Thymus (tissue), 11 donors: ENCODE data around the gene SH3TC1. TPM values are rescaled to one million over a fixed set of nuclear protein-coding genes. Genes with fewer than 3 reads are reported as not detected.

Experiments used
- DNase-seq, 9 donors: peaks; one replicate each; pipeline ENCODE4 v3.0.0-alpha.2; 2013; ENCODE audit warnings: low spot score in 9 of 9, low read depth in 6 of 9, missing footprints in 1 of 9
- H3K27ac ChIP-seq, 2 donors: one replicate each; pipeline ENCODE4 v1.5.1; 2013; ENCODE audit warnings: control low read depth in 1 of 2, low read depth in 1 of 2, low read length in 1 of 2, mild to moderate bottlenecking in 1 of 2, moderate library complexity in 1 of 2
- H3K27me3 ChIP-seq, 2 donors: one replicate each; pipeline ENCODE4 v1.5.1; 2013; ENCODE audit warnings: low read length in 1 of 2; ENCODE audit not compliant: control insufficient read depth in 2 of 2, insufficient read depth in 1 of 2
- H3K36me3 ChIP-seq, 2 donors: one replicate each; pipeline ENCODE4 v1.5.1; 2013; ENCODE audit warnings: low read length in 1 of 2, mild to moderate bottlenecking in 1 of 2, moderate library complexity in 1 of 2; ENCODE audit not compliant: control insufficient read depth in 2 of 2, insufficient read depth in 2 of 2
- H3K4me1 ChIP-seq, 2 donors: one replicate each; pipeline ENCODE4 v1.5.1; 2013; ENCODE audit warnings: low read length in 2 of 2; ENCODE audit not compliant: control insufficient read depth in 2 of 2, insufficient read depth in 2 of 2
- H3K4me3 ChIP-seq, 2 donors: one replicate each; pipeline ENCODE4 v1.5.1; 2013; ENCODE audit warnings: low read length in 2 of 2, control low read depth in 1 of 2, mild to moderate bottlenecking in 1 of 2
- H3K9me3 ChIP-seq, 2 donors: one replicate each; pipeline ENCODE4 v1.5.1; 2013; ENCODE audit warnings: low read length in 1 of 2, mild to moderate bottlenecking in 1 of 2; ENCODE audit not compliant: control insufficient read depth in 2 of 2, insufficient read depth in 1 of 2
- WGBS: extraction: QIAGEN DNeasy Blood & Tissue Kit; methylation state at CpG from one replicate; pipeline ENCODE4 v1.1.7; 2013; 5-methylcytosine and 5-hydroxymethylcytosine counted together
- polyA plus RNA-seq: library from polyadenylated mRNA; stranded (reverse); fragments of 200-250 nt; gene quantifications from one replicate; pipeline ENCODE4 v1.2.3, GENCODE V29; 2013
- total RNA-seq: library from RNA; stranded (reverse); fragments of 120-200 nt; gene quantifications from one replicate; pipeline ENCODE4 v1.2.4, GENCODE V29; 2013
- donor health status: healthy.

The SH3TC1 gene
- total and polyA plus RNA-seq, 2 donors: 114 to 146 TPM

DNA sequence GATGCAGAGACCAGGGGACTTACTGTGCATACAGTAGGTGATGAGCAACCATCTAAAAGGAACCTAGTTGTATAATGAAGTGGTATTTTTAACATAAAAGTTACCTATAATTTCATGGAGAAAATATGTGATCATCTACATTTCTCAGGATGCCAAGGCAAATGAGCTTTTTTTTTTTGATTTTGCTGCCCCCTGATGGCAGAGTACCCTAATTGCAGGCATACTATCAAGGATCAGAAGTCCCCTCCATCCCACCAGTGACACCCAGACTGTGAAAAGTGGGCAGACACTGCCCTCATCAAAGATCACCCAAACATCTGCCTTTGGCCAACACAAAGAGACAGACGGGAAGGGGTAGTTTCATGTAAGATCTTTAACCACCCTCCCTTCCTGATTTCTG lies 30.9 kb upstream of the SH3TC1 start:
- Histone ChIP-seq H3K27ac (no peak overlapping the region), H3K4me1 (peaks cover 0 to 11% of the 10 kb centered on the region in 2 donors), H3K36me3 (no peaks in the 10 kb centered on the region), H3K4me3 (no peak overlapping the region), H3K27me3 (peaks cover 0 to 43% of the 10 kb centered on the region in 2 donors), H3K9me3 (peaks cover 4 to 11% of the 10 kb centered on the region in 2 donors)
- 97% methylated on average over 1 of the region's 1 CpG for WGBS
- DNase-seq: no peak

DNA sequence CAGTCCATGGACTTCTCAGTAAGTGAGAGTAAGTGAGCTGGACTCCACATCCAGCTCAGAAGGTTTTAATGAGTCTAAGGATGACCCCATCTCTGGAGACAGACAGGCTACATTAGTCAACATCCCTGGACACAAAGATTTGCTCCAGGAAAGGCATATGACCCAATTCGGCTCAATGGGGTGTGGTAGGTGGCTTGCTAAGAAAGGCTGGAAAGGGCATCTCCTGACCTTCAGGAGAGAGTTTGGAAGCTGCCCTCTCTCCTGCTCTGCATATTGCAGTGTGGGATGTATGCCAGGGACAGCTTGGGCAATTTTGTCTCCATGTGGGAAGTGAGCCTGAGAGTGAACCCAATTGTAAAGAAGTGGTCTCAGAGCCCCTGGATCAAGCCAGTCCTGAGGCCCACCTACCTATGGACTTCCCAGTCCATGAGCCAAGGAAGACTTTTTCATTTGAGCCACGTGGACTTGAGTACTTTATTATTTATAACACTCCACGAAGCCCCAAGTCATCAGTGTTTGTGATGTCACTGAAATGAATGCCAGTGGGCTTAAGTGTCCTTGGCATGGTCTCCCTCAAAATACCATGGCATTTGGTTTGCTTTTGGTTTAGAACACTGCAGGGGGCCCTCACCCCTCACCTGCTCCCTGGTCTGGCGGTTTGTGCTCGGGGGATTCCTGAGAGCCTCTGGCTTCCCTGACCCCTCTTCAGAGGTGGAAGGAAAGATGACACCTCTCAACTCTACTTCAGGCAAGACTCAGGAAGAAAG lies 30.1 kb upstream of the SH3TC1 start:
- no peaks in the 10 kb centered on the region for H3K36me3 ChIP-seq
- H3K27ac ChIP-seq: no peak overlapping the region
- H3K4me1 ChIP-seq: peaks cover 0 to 7% of the 10 kb centered on the region in 2 donors
- 94% methylated on average over 5 of the region's 5 CpGs for WGBS
- peaks cover 0 to 35% of the 10 kb centered on the region in 2 donors for H3K27me3 ChIP-seq
- no peak overlapping the region for H3K4me3 ChIP-seq
- H3K9me3 ChIP-seq: peaks cover 4 to 11% of the 10 kb centered on the region in 2 donors
- DNase-seq: no peak

- peaks cover 0 to 4% of the 10 kb centered on the region in 2 donors for H3K4me1 ChIP-seq
- no peaks in the 10 kb centered on the region for H3K36me3 ChIP-seq
- DNase-seq: no peak
- WGBS: 96% methylated on average over 3 of the region's 3 CpGs
- no peak overlapping the region for H3K4me3 ChIP-seq
- no peak overlapping the region for H3K27ac ChIP-seq
- H3K27me3 ChIP-seq: peaks cover 0 to 28% of the 10 kb centered on the region in 2 donors
- H3K9me3 ChIP-seq: peaks cover 4 to 11% of the 10 kb centered on the region in 2 donors
These were observed 29.3 kb upstream of the SH3TC1 start for GRCh38 chr4:8169763-8170162.

GRCh38 chr4:8170341-8170740 lies 28.7 kb upstream of the SH3TC1 start:
- no peak for DNase-seq
- H3K27ac ChIP-seq: no peak overlapping the region
- H3K36me3 ChIP-seq: no peaks in the 10 kb centered on the region
- WGBS: 97% methylated on average over 11 of the region's 11 CpGs
- H3K4me1 ChIP-seq: peaks cover 0 to 4% of the 10 kb centered on the region in 2 donors
- no peak overlapping the region for H3K4me3 ChIP-seq
- H3K27me3 ChIP-seq: peaks cover 0 to 23% of the 10 kb centered on the region in 2 donors
- peaks cover 4 to 11% of the 10 kb centered on the region in 2 donors for H3K9me3 ChIP-seq

GRCh38 chr4:8171266-8171665 lies 27.8 kb upstream of the SH3TC1 start:
- Histone ChIP-seq H3K27ac (no peak overlapping the region), H3K4me1 (peaks cover 0 to 4% of the 10 kb centered on the region in 2 donors), H3K9me3 (peaks cover 4 to 18% of the 10 kb centered on the region in 2 donors), H3K36me3 (no peaks in the 10 kb centered on the region), H3K4me3 (no peak overlapping the region), H3K27me3 (peaks cover 0 to 19% of the 10 kb centered on the region in 2 donors)
- 77% methylated on average over 7 of the region's 7 CpGs for WGBS
- DNase-seq: no peak

DNA sequence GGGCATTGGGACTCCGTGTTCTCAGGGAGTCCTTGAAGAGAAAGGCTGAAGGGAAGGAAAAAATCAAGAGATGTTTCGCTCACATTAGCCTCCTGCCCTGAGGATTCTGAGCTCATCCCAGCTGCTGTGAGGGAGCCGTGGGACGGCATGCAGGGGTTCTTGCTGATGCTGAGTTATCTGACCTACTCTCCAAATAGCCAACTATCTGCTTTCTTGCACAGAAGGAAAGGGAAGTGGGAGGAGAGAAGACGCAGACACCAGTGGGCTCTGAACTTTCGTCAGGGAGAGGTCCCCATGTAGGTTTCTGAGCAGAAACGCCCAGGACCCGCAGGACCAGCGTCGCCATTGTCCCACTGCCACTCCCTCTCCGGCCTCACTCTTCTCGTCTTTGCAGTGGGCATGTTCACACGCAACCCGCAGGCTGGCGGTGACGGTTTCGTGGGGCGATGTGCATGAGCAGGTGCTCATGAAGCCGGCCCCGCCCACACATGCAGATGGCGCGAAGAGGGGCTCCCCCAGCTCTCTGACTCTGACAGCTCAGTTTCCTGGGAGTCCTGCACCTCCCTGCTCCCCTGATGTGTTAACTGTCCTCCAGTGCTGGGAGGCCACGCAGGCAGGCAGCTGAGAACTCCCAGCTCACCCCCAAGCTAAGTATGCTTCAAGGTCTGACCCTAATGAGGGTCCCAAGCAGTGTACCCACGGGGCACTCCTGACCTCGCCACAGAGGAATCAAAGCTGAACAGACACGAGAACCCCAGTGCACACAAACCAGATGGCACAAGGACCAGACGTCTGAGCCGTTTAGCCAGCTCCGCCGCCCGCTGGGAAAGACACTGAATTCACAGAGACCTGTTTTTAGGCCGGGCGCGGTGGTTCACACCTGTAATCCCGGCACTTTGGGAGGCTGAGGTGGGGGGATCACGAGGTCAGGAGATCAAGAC lies 26.8 kb upstream of the SH3TC1 start:
- Histone ChIP-seq H3K27ac (no peak overlapping the region), H3K4me3 (no peak overlapping the region), H3K4me1 (peaks cover 4 to 12% of the 10 kb centered on the region in 2 donors), H3K9me3 (peaks cover 4 to 15% of the 10 kb centered on the region in 2 donors), H3K36me3 (no peaks in the 10 kb centered on the region), H3K27me3 (peaks cover 0 to 16% of the 10 kb centered on the region in 2 donors)
- WGBS: 76% methylated on average over 36 of the region's 36 CpGs
- no peak for DNase-seq

GRCh38 chr4:8173492-8174242 lies 25.4 kb upstream of the SH3TC1 start:
- DNase-seq: no peak
- Histone ChIP-seq H3K36me3 (no peaks in the 10 kb centered on the region), H3K4me1 (peaks cover 4 to 17% of the 10 kb centered on the region in 2 donors)

GRCh38 chr4:8174970-8175369 lies 24.1 kb upstream of the SH3TC1 start:
- WGBS: 98% methylated on average over 3 of the region's 3 CpGs
- DNase-seq: no peak
- peaks cover 4 to 17% of the 10 kb centered on the region in 2 donors for H3K4me1 ChIP-seq

More at GRCh38 chr4:8173492-8174242, 25.4 kb upstream of the SH3TC1 start:
- no peak overlapping the region for H3K27ac ChIP-seq
- H3K27me3 ChIP-seq: peaks cover 0 to 12% of the 10 kb centered on the region in 2 donors
- 79% methylated on average over 13 of the region's 13 CpGs for WGBS
- no peak overlapping the region for H3K4me3 ChIP-seq
- peaks cover 3 to 9% of the 10 kb centered on the region in 2 donors for H3K9me3 ChIP-seq

More at GRCh38 chr4:8174970-8175369, 24.1 kb upstream of the SH3TC1 start:
- no peak overlapping the region for H3K4me3 ChIP-seq
- H3K27me3 ChIP-seq: peaks cover 0 to 12% of the 10 kb centered on the region in 2 donors
- H3K27ac ChIP-seq: no peak overlapping the region
- no peaks in the 10 kb centered on the region for H3K36me3 ChIP-seq
- peaks cover 0 to 6% of the 10 kb centered on the region in 2 donors for H3K9me3 ChIP-seq
